ENCODE results near the gene MAMDC2.

Gene MAMDC2

GRCh38 chr9:70147196-70147595 lies 103.5 kb downstream of the MAMDC2 start:
- no peak for TF ChIP-seq CTCF (conservative IDR thresholded peaks at IDR 0.05)

GRCh38 chr9:70147651-70148050 lies 104.0 kb downstream of the MAMDC2 start:
- H3K27ac ChIP-seq: no peak overlapping the region
- TF ChIP-seq CTCF (conservative IDR thresholded peaks at IDR 0.05): no peak

More at GRCh38 chr9:70147196-70147595, 103.5 kb downstream of the MAMDC2 start:
- H3K27ac ChIP-seq: no peak overlapping the region

- no peak for TF ChIP-seq CTCF (conservative IDR thresholded peaks at IDR 0.05)
- no peak overlapping the region for H3K27ac ChIP-seq
Observed at GRCh38 chr9:70152350-70152749, 108.7 kb downstream of the MAMDC2 start.

GRCh38 chr9:70156729-70157128 lies 113.1 kb downstream of the MAMDC2 start:
- no peak overlapping the region for H3K27ac ChIP-seq
- TF ChIP-seq CTCF (conservative IDR thresholded peaks at IDR 0.05): no peak

GRCh38 chr9:70159630-70160029 lies 116.0 kb downstream of the MAMDC2 start:
- H3K27ac ChIP-seq: no peak overlapping the region

GRCh38 chr9:70160686-70161600 lies 117.3 kb downstream of the MAMDC2 start:
- H3K27ac ChIP-seq: no peak overlapping the region
- no peak for TF ChIP-seq CTCF (conservative IDR thresholded peaks at IDR 0.05)

More at GRCh38 chr9:70159630-70160029, 116.0 kb downstream of the MAMDC2 start:
- TF ChIP-seq CTCF (conservative IDR thresholded peaks at IDR 0.05): no peak

- no peak overlapping the region for H3K27ac ChIP-seq
- no peak for TF ChIP-seq CTCF (conservative IDR thresholded peaks at IDR 0.05)
Observed at GRCh38 chr9:70165006-70165602, 121.5 kb downstream of the MAMDC2 start.

Data from VCaP (cell line).